CD4-positive, alpha-beta T cell (primary cell): ENCODE data around the gene GCNA. TPM values are rescaled to one million over a fixed set of nuclear protein-coding genes. Genes with fewer than 3 reads are reported as not detected.
A peak's percentile ranks its signal among the peaks of the same experiment; 100 is the strongest.

Experiments used
- ATAC-seq: fragments of 200-7000 bp; cut with Tn5 transposase; one replicate; pipeline ENCODE4 v1.10.0; 2022; ENCODE audit warnings: mild to moderate bottlenecking; ENCODE audit not compliant: poor library complexity
- CTCF ChIA-PET: fragments of 350-600 bp; sonication (Branson Sonifier 250); formaldehyde crosslinking; loops from one replicate; lab custom pipeline; 2021; ENCODE audit warnings: antibody characterized with exemption, inconsistent platforms; lab: Charles Lee
- POLR2A ChIA-PET: fragments of 350-600 bp; sonication (Branson Sonifier 250); formaldehyde crosslinking; loops from one replicate; lab custom pipeline; 2021; ENCODE audit warnings: antibody characterized with exemption, inconsistent platforms; lab: Charles Lee
- DNase-seq, 14 experiments: peaks; one replicate each; pipeline ENCODE4 v3.0.0-alpha.2; 2013 to 2020; ENCODE audit warnings: mixed read lengths in 2 of 14
- H3K27ac ChIP-seq, 2 donors: one replicate each; pipeline versions ENCODE4 v1.5.1 to v1.7.0; 2013; ENCODE audit warnings: low read length in 2 of 2, low read depth in 1 of 2, mild to moderate bottlenecking in 1 of 2
- H3K27me3 ChIP-seq, 2 experiments: 1 replicate in 1 of 2; 2 replicates in 1 of 2; pipeline versions ENCODE4 v1.6.1 to v1.7.0; 2013; ENCODE audit warnings: low read length in 2 of 2, control low read depth in 1 of 2, mild to moderate bottlenecking in 1 of 2, moderate library complexity in 1 of 2; ENCODE audit not compliant: insufficient read depth in 2 of 2, control insufficient read depth in 1 of 2
- H3K36me3 ChIP-seq: one replicate; pipeline ENCODE4 v1.6.1; 2013; ENCODE audit warnings: low read length, control low read depth; ENCODE audit not compliant: insufficient read depth
- H3K4me1 ChIP-seq: one replicate; pipeline ENCODE4 v1.6.1; 2013; ENCODE audit warnings: low read length, control low read depth; ENCODE audit not compliant: insufficient read depth
- H3K4me3 ChIP-seq: one replicate; pipeline ENCODE4 v1.5.1; 2013; ENCODE audit warnings: mild to moderate bottlenecking, low read length, moderate library complexity
- H3K9me3 ChIP-seq, 2 experiments: 1 replicate in 1 of 2; 2 replicates in 1 of 2; pipeline versions ENCODE4 v1.6.1 to v1.7.0; 2013; ENCODE audit warnings: low read length in 2 of 2, mild to moderate bottlenecking in 2 of 2, control low read depth in 1 of 2, moderate library complexity in 1 of 2; ENCODE audit not compliant: control insufficient read depth in 1 of 2, insufficient read depth in 1 of 2
- H3K27ac Mint-ChIP-seq: one replicate; pipeline ENCODE4 v1.8.0; 2020; ENCODE audit warnings: mixed read lengths
- H3K27me3 Mint-ChIP-seq: one replicate; pipeline ENCODE4 v1.8.0; 2021; ENCODE audit warnings: mixed read lengths
- H3K36me3 Mint-ChIP-seq: one replicate; pipeline ENCODE4 v1.8.0; 2021; ENCODE audit warnings: low read depth, mixed read lengths
- H3K4me1 Mint-ChIP-seq: one replicate; pipeline ENCODE4 v1.8.0; 2021; ENCODE audit warnings: low read depth, mixed read lengths
- H3K4me3 Mint-ChIP-seq: one replicate; pipeline ENCODE4 v1.8.0; 2020; ENCODE audit warnings: mild to moderate bottlenecking, mixed read lengths
- H3K9me3 Mint-ChIP-seq: one replicate; pipeline ENCODE4 v1.8.0; 2020; ENCODE audit warnings: mixed read lengths
- CTCF ChIP-seq: fragments of 200-600 bp; IDR thresholded peaks from one replicate; pipeline ENCODE4 v1.8.0; 2022; ENCODE audit warnings: antibody characterized with exemption, mild to moderate bottlenecking
- intact Hi-C, 2 experiments: fragments of 100-400 bp; cut with DNase I in 1 of 2; cut with micrococcal nuclease in 1 of 2; formaldehyde crosslinking; loops; one replicate each; pipeline versions ENCODE4 v1.15.1 to v1.9.0; 2023 to 2025; cut with DNase I, micrococcal nuclease
- total RNA-seq, 174 experiments: library from RNA in 2 of 174; stranded (reverse) in 2 of 174; gene quantifications; one replicate each; pipeline ENCODE4 v1.2.3 and lab custom pipeline; 2021 to 2026

GCNA gene
- total RNA-seq, 2 experiments from 2014 or later: 1.7 to 2.3 TPM

DNA sequence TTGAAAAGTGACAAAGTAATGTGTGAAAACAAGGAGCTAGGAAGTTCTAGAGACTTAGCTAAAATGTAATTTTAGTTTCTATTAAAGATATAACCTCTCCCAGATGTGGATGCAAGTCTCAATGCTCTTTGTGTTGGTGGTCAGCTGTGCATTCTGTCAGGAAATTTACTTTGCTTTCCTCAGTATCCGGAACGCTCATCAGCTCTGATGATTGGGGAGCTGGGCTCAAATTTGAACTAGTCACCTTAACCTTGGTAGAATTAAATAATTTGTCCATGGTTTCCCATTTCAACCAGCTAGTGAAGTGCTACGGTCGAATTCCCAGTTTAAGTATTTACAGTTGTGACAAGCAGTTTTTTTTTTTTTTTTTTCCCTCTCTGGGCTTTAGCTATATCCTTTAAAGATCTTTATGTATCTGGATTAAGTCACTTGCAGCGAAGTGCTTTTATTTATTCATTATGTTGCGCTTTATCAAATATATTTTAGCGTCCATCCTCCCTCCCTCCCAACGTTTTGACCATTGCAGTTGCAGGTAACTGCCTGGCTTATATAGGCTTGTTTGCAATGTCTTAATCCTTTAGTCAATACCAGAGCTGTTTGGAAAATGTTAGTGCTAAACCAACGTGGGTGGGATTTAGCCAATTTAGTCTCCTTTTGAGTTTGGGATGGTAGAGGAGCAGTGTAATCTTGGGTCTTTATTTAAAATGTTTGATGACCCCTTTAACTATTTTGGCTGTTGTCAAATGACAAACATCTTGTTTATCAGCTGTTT, 43.3 kb upstream of the GCNA start:
- ATAC-seq: no peak
- H3K9me3 Mint-ChIP-seq: no peaks in the 10 kb centered on the region
- peak overlapping the region; percentile 99 for H3K4me3 Mint-ChIP-seq
- CTCF ChIA-PET: interaction anchor here (0.8 to 1.8 kb wide), 3 partner anchors 8 to 10 kb away, joined by 3 to 5 read pairs (median 5); no protein-coding TSS in a partner anchor
- no peak for TF ChIP-seq CTCF
- no peak for DNase-seq
- POLR2A ChIA-PET: interaction anchor here (0.6 to 5.7 kb wide), 14 partner anchors 11 to 443 kb away, joined by 3 to 84 read pairs (median 5); partner anchors contain the start of genes IL2RG, TAF1 and ZMYM3
- Histone ChIP-seq H3K4me1 (peaks cover 28% of the 10 kb centered on the region), H3K36me3 (peaks cover 21% of the 10 kb centered on the region), H3K9me3 (no peaks in the 10 kb centered on the region), H3K4me3 (peak overlapping the region; percentile 97), H3K27ac (peak overlapping the region in 1 of 2 donors; percentile 87), H3K27me3 (no peaks in the 10 kb centered on the region)
- peaks cover 55% of the 10 kb centered on the region for H3K4me1 Mint-ChIP-seq
- intact Hi-C loops: loop anchor here (5.0 kb wide), 3 partner anchors 43 to 423 kb away; partner anchors contain the start of genes TAF1 (in 2 of the 2) and IL2RG (in 1 of the 2)
- H3K36me3 Mint-ChIP-seq: peaks cover 75% of the 10 kb centered on the region
- no peaks in the 10 kb centered on the region for H3K27me3 Mint-ChIP-seq
- H3K27ac Mint-ChIP-seq: peak overlapping the region; percentile 98

GRCh38 chrX:71536285-71536684, 42.0 kb upstream of the GCNA start:
- DNase-seq (peak in 1 of 14 experiments; percentile 7), ATAC-seq (no peak)
- H3K4me3 Mint-ChIP-seq: peak overlapping the region; percentile 99
- no peaks in the 10 kb centered on the region for H3K9me3 ChIP-seq
- H3K27ac ChIP-seq: no peak overlapping the region
- no peaks in the 10 kb centered on the region for H3K27me3 Mint-ChIP-seq
- H3K27me3 ChIP-seq: no peaks in the 10 kb centered on the region
- H3K36me3 Mint-ChIP-seq: peaks cover 84% of the 10 kb centered on the region
- peaks cover 21% of the 10 kb centered on the region for H3K36me3 ChIP-seq
- intact Hi-C loops: loop anchor here in 1 of 2 experiments (5.0 kb wide), 1 partner anchor 169 kb away; the partner anchor contains the start of gene TAF1
- POLR2A ChIA-PET: interaction anchor here (0.7 to 4.2 kb wide), 3 partner anchors 9 to 19 kb away, joined by 4 to 34 read pairs (median 4); no protein-coding TSS in a partner anchor
- H3K9me3 Mint-ChIP-seq: no peaks in the 10 kb centered on the region
- H3K4me1 ChIP-seq: peaks cover 27% of the 10 kb centered on the region
- H3K4me1 Mint-ChIP-seq: peaks cover 60% of the 10 kb centered on the region
- H3K27ac Mint-ChIP-seq: peak overlapping the region; percentile 98
- peak overlapping the region; percentile 97 for H3K4me3 ChIP-seq
- CTCF ChIA-PET: no interaction called here
- TF ChIP-seq CTCF: no peak

GRCh38 chrX:71537743-71538142, 40.5 kb upstream of the GCNA start:
- no peak overlapping the region for H3K27ac ChIP-seq
- Mint-ChIP-seq H3K9me3 (no peaks in the 10 kb centered on the region), H3K4me1 (peaks cover 62% of the 10 kb centered on the region), H3K36me3 (peaks cover 88% of the 10 kb centered on the region), H3K27ac (peak overlapping the region; percentile 98), H3K4me3 (peak overlapping the region; percentile 99), H3K27me3 (no peaks in the 10 kb centered on the region)
- intact Hi-C loops: loop anchor here in 1 of 2 experiments (5.0 kb wide), 1 partner anchor 170 kb away; the partner anchor contains the start of gene TAF1
- ATAC-seq: no peak
- peaks cover 21% of the 10 kb centered on the region for H3K36me3 ChIP-seq
- H3K4me3 ChIP-seq: peak overlapping the region; percentile 97
- no peaks in the 10 kb centered on the region for H3K9me3 ChIP-seq
- POLR2A ChIA-PET: interaction anchor here (0.9 to 1.7 kb wide), 2 partner anchors 172 to 254 kb away, joined by 3 read pairs; partner anchors contain the start of genes NONO and TAF1
- TF ChIP-seq CTCF: no peak
- CTCF ChIA-PET: interaction anchor here (0.7 kb wide), 1 partner anchor 113 kb away, joined by 3 read pairs; no protein-coding TSS in a partner anchor
- H3K27me3 ChIP-seq: no peaks in the 10 kb centered on the region
- DNase-seq: no peak
- H3K4me1 ChIP-seq: peaks cover 18% of the 10 kb centered on the region
